D721Med (cell line): ENCODE results near the gene TEX261.

Source experiments
- DNase-seq: peaks from one replicate; pipeline ENCODE4 v3.0.0; 2011; ENCODE audit warnings: low spot score; ENCODE audit not compliant: insufficient read length
- FAIRE-seq: peaks from 2 replicates; lab custom pipeline; 2011; peaks lifted over from hg19 to GRCh38; lab: Jason Lieb, UNC
- TF ChIP-seq, protein P1 (sequence below): IDR thresholded peaks from 2 replicates; pipeline ENCODE4 v1.5.1; 2012; ENCODE audit warnings: mild to moderate bottlenecking, control low read depth; ENCODE audit not compliant: insufficient read depth; ENCODE audit errors: missing control alignments

Gene TEX261

DNA sequence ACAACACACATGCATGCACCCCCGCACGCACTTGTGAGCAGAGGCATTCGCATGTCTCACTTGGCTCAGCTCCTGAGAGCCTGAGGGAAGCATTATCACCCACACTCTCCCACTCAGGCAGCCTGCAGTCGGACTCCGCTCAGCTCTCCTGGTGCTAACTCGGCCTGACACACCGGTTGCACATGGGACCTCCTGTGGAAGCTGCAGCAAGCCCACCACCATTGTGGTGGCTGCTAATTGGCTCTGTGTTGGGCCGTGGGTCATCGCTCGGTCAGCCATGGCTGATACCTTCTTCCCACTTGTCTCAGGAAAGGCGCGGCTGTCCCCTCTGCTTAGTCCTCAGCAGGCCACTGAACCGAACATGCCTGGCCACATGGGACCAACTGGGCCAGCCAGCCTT, 13.7 kb upstream of the TEX261 start:
- DNase-seq (no peak), FAIRE-seq (no peak)
- TF ChIP-seq, protein P1, sequence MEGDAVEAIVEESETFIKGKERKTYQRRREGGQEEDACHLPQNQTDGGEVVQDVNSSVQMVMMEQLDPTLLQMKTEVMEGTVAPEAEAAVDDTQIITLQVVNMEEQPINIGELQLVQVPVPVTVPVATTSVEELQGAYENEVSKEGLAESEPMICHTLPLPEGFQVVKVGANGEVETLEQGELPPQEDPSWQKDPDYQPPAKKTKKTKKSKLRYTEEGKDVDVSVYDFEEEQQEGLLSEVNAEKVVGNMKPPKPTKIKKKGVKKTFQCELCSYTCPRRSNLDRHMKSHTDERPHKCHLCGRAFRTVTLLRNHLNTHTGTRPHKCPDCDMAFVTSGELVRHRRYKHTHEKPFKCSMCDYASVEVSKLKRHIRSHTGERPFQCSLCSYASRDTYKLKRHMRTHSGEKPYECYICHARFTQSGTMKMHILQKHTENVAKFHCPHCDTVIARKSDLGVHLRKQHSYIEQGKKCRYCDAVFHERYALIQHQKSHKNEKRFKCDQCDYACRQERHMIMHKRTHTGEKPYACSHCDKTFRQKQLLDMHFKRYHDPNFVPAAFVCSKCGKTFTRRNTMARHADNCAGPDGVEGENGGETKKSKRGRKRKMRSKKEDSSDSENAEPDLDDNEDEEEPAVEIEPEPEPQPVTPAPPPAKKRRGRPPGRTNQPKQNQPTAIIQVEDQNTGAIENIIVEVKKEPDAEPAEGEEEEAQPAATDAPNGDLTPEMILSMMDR = no peak

DNA sequence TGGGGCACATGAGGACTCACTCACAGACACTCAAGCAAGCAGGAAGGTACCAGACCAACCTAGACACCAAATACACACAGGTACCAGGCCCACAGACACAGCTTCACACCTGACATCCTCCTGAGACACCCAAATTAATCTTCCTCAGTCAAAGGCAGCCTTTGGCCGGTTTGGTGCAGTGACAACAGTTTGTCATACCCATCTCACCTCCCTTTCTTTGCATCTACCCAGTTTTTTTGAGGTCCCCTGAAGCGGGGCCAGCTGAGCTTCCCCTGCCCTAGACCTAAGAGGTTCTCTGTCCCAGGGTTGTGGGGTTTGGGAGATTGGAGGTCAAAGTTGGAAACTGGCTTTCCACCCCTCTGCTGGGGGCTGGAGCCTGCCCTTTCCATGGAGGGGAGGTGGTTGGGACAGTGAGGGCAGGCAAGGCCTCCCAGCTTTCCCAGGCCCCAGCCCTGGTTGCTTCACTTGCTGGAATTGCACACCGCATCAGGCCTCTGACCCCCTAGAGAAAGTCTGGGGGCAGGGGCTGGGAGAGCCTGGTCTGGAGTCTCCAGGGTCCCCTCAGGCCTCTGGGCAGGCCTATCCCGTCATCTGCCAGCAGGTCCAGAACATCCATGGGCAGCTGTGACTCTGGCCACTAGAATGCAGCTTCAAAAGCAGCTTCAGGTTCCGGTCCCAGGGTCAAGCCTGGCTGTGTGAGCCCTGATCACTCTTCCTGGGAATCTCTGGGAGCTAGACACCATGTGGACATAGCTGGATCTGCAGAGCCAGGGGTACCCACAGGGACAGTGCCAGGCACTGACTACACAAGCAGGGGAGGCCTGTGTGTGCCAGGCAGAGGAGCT, 12.5 kb upstream of the TEX261 start:
- TF ChIP-seq, protein P1 = no peak
- no peak for FAIRE-seq
- no peak for DNase-seq

DNA sequence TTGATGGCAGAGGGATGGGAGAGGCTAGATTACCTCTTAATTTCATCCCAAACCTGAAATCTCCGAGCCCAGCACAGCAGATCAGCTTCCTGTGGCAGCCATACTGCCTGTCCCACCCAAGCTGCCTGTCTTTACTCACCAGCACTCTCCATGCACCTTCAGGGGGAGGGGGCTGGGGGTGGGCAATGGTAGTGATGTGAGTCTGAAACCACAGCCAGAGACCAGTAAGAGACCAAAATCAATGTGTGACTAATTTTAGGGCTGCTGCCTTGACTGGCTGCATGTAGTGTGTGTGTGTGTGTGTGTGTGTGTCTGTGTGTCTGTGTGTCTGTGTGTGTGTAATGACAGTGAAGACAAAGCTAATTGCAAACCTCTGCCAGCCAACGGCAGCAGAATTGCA, 11.7 kb upstream of the TEX261 start:
- DNase-seq (no peak), FAIRE-seq (no peak)
- TF ChIP-seq, protein P1 = no peak

DNA sequence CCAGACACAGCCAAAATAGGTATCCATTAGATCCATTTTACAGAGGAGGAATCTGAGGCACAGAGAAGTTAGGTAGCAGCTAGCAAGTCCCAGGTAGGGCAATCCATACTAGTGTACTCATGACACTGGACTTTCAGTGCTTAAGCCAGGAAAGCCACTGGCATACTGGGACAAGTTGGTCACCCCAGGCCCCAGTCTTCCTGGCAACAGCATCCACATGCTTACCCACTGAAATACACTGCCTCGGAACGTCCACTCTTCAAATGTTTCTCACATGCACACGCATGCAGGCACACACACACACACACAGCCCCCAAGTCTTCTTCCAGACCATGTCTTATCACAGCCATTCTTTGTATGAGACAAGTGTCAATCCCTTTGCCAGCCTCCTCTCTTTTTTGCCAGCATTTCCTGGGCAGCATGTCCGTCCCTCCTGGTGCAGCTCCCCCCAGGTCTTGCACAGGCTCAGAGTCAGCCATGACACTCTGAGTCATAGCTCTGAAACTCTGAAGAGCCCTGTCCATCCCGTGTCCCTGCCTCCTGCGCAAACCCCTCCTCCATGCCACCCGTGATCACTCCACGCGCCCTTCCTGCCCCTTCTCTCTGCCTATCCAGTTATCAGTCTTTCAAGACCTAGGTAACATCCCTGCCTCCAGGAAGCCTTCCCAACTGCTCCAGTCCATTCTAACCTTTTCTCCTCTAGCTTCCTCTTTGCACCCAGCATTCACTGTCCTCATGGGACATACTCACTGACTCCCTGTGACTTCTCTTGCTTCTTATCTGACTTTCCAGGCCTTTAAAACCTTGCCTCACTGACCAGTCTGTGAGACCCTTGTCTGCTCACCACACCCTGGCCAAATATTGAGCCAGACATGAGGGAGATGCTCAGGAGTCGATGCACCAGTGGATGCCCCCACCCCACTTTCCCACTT, 10.9 kb upstream of the TEX261 start:
- TF ChIP-seq, protein P1 = no peak
- DNase-seq (no peak), FAIRE-seq (no peak)

DNA sequence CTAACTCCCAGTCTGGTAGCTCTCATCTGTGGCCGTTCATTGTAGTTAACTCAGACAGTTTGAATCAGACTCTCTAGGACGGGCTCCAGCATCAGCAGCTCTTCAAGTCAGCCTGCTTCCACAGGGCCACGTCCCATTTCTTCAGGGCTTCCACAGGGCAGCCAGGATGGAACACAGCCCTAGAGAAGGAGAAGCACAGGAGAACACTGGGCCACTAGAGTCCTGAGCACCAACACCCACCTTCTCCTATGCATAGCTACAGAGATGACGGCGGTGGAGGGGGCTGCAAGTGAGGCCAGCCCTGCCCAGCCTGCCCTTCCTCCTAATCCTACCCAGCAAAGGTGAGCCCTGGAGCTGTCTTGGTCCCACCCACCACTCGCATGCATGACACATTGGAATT, 10.2 kb upstream of the TEX261 start:
- DNase-seq (no peak), FAIRE-seq (no peak)
- TF ChIP-seq, protein P1 = no peak

DNA sequence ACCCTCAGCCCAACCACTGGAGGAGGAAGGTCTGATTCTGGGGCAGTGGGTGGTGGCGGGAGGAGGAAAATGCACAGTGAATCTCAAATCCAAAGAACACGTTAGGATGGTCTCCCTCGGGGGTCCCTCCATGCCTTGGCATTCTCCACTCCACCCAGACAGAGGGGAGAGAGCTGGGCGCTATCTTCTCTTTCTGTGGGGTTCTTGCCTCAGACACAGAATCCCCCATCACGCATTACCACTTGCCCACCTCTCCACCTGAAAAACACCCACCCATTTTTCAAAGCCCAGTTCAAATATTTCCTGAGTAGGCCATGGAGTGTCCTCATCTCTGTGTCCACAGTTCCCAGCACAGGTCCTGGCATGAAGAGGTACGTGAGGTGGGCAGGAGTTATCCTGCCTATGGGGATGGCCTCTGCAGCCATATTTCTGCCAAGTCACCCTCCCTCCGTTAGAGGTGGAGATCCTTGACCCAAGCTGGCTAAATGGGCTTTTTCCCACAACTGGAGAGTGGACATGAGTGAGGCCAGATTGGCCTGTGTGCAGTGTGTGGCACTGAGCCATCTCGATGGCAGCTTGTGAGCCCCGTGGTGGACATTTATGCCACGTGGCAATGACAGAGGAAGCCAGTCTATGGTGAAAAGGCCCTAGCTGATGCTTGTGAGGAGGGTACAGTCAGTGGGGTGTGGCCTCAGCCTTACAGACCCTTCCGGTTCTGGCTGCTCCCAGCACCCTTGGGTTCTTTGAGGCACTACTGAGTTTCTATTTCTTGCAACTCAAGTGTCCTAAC, 9.5 kb upstream of the TEX261 start:
- TF ChIP-seq, protein P1 = no peak
- no peak for FAIRE-seq
- no peak for DNase-seq
